Measurements from ENCODE around the gene DNMBP.

DNA sequence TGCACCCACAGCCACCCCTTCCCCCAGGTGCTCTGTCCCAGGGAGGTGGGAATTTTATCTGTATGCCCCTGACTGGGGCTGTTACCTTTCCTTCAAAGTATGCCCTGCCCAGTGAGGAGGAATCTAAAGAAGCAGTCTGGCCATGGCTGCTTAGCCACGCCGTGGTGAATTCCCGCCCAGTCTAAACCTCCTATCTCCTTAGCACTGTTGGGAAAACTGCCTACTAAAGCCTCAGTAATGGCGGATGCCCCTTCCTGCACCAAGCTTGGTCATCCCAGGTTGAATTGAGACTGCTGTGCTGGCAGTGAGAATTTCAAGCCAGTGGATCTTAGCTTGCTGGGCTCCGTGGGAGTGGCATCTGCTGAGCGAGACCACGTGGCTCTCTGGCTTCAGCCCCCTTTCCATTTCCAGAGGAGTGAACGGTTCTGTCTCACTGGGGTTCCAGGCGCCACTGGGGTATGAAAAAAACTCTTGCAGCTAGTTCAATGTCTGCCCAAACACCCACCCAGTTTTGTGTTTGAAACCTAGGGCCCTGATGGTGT is 140.1 kb downstream of the DNMBP start:
- TF ChIP-seq YY1 (IDR thresholded peaks at IDR 0.05; ENCODE audit: insufficient read depth, insufficient read length) (no peak), SUZ12 (IDR thresholded peaks at IDR 0.05; ENCODE audit: extremely low read depth, insufficient read depth, insufficient read length) (no peak), ZNF274 (IDR thresholded peaks at IDR 0.05; ENCODE audit: low read depth, low read length) (no peak)

All from NT2/D1 (cell line).